GM19025 (cell line): ENCODE measurements around the gene ATRAID.

Source experiments
- ATAC-seq: cut with Tn5 transposase; IDR thresholded peaks from one replicate; pipeline ENCODE4 v1.9.1; 2021; ENCODE audit warnings: mild to moderate bottlenecking, low read depth, moderate library complexity; ENCODE audit not compliant: unreplicated experiment

ATRAID gene

DNA sequence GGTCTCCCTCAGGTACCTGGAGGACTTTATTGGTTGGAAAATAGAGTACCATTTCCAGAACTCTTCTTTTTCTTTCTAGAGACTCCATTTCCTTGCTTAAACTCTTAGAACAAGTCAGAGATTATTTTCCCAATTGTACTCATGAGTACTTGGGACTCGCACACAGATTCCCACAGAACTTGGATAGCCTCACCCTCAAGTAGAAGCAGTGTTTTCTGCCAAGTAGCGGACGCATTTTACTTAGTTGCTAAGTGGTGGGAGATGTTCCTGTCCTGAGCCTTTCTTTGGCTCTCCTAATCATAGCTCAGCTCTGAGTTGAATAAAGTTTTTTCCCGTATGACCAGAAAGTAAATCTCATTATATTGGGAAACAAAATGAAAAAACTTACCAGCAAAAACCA is 33.8 kb downstream of the ATRAID start:
- ATAC-seq, result no peak

DNA sequence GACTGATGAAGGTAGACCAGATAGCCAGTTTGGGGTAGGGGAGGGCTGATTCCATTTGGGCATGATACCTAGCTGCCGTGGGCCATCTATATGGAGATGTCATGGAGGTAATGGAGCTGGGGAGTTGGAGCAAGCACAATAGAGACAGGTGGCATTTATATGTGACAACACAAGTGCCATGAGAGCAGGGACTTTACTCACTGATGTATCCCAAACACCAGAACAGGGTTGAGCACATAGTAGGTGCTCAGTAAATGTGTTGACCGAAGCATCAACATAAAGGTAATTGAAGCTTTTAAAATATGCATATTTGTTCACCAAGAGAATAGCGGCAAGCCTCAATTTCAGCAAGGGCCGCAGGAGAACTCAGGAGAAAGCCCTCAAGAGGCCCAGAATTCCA is 36.1 kb downstream of the ATRAID start:
- no peak for ATAC-seq

DNA sequence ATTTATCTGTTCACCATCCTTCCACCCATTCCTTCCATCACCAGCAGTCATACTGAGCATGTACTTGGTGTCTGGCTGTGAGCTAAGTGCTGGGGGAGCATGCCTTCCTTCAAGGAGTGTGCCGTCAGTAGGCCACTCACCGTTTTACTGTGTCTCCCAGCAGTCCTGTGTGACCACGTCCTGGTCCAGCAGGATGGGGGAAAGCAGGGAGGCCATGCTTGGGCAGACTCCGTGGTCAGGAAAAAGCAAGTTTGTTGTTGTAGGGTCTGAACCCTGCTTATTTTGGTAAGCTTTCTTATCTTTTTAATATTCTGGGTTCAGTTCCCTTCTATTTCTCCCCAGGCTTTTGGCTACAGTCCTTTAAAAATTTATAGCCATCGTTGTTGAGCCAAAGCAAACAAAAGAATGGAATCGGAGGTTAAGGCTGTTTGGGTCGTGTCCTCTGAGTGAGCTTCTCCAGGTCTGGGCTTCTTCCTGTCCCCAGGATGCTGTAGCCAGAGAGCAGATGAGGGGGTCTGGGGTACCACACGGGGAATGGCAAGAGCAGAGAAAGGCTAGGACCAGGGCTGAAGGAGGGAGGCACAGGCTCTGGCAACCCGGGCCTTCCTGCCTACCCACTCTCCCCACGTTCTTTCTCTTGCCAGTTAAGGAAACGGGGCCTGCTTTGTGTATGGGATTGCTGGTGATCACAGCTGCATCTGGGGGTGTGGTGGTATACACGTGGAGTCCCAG is 37.5 kb downstream of the ATRAID start:
- ATAC-seq, result no peak

DNA sequence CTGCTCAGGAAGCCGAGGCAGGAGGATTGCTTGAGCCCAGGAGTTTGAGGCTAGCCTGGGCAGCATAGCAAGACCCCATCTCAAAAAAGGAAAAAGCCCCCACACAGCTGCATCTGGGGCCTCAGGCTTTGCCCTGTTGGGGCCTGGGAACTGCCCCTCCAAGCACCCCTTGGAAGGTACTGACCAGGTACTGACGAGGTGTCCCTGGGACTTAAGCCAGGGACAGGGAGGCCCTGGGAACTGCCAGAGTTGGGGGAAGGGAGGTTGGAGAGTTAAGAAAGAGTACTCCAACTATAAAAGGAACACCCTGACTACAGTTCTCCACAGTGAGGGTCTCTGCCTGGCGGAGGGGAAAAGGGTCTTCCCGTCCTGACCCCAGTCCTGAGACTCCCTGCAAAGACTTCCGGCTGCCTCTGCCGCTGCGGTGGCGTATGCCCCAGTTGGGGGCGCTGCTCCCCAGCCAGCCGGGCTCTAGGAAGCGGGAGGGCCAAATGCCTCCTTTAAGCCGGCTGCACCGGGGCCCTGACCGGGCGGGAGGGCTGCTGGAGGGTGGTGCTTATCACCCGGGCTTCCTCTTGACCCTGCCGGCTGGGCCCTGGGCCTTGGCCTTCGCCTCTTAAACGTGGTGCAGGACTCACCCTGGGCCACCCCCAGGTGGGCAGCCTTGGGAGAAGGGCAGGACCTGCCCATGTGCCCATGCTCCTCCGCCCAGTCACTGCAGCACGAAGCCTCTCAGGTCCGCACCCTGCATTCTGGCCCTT is 38.2 kb downstream of the ATRAID start:
- ATAC-seq, result no peak

- ATAC-seq, result no peak
These were observed 39.0 kb downstream of the ATRAID start for GRCh38 chr2:27250652-27251379.

DNA sequence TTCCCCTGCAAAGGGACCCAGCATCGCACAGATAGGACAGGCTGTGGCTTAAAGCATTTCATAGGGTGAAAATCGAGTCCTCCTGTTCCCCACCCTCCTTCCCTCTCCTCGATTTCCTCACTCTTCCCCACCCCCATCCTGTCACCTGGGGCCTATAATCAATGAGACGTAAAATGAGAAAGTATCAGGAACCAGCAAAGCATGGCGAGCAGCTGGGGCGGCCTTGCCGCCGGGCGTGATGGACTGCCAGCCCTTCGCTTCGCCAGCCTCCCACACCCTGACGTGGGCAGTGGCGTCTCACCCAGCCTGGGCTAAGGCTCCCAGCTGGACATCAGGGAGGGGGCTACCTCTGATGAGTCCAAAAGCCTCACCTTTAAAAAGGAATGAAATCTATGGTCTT is 39.9 kb downstream of the ATRAID start:
- no peak for ATAC-seq

- ATAC-seq, result no peak
These were observed 43.3 kb downstream of the ATRAID start for GRCh38 chr2:27255187-27255586.

DNA sequence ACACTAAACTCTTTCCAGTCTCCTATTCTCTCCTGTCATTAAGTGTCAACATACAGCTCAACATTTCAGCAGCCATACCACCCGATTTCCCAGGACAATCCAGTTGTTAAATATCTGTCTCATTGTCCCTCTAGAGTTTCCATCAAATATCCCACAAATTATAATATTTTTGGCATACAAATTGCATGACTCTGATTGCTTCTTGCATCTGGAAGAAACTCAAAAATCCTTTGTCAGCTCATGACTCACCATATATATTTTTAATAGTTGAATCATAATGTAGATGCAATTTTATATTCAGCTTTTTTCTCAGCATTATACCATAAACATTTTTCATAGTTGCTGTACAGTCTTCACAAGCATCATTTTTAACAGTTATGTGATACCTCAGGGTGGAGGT is 43.8 kb downstream of the ATRAID start:
- ATAC-seq, result no peak

DNA sequence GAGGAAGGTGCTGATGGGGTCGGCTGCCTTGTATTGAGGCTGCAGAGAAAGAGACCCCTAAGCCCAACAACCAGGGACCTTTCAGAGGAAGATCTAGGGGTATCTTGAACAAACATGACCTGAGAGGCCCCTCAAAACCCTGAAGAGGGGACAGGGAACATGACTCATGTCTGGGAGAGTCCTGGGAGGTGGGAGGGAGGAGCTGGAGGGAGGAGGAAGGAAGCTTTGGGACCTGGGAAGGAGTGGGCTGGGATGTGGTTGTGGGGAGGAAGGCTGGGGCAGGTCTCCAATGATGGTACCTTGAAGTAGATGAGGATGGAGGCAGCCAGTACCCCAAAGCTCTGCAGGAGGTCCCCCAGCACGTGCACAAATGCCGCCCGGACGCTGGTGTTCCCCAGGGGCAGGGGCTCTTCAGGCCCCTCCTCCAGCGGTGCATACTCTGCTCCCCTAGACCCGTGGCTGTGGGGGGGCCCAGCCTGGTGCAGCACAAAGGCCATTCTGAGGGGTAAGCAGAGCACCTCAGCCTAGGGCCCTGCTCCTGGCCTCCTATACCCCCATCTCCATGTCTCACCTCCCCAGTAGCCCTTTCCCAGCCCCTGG is 45.1 kb downstream of the ATRAID start:
- no peak for ATAC-seq

- ATAC-seq, result no peak
These were observed 46.2 kb downstream of the ATRAID start for GRCh38 chr2:27258051-27258450.

DNA sequence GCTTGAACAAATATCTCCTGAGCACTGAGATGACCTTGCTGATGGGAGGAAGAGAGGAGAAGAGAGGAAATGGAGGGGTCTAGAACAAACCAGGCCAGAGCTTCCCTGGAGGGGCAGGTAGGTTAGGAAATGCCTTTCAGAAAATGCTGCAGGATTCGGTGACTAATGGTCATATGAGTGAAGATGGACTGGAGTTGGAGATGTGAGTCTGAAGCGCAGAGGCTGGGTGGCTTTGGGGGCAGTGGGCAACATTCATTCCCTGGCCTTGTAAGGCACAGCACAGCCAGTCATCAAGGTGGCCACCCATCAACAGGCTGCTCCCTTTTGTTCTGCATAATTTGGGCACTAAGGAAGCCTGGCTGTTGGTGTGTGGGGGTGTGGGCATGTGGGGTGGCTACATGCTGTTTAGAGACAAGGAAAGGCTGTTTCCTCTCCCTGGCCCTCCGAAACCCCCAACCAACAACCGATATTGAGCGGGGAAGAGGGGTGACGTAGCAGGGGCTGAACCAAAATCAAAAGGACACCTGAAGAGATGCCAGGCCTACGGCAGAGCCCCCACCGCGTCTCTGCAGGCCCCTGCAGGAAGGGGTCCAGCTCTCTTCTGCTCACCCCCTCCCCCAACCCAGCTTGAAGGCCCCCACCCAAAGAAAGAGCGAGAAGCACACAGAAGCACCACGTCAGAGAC is 49.5 kb downstream of the ATRAID start:
- ATAC-seq, result no peak

DNA sequence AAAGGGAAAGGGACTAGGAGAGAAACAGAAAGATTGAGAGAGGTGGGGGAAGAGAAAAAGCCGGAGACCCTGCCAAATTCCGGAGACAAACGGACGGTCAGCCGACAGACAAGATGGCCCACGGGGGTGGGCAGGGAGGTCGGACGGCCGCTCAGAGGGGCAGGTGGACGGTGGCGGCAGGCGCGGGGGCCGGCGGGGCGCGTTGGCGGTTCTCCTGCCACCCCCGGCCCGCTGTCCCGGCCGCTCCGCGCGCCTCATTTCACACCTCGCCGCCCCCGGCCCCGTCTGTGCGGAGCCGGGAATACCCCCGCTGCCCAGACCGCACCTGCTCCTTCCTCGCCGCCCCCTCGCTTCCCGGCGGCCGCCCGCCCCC is 50.1 kb downstream of the ATRAID start:
- no peak for ATAC-seq

- ATAC-seq, result no peak
These were observed 50.8 kb downstream of the ATRAID start, which contains the start of gene SLC30A3 for GRCh38 chr2:27262379-27263286. Gene SLC30A3 (minus strand): TSS chr2:27263047. CDS start chr2:27262906, 141 bp downstream.

- ATAC-seq, result no peak
These were observed 51.7 kb downstream of the ATRAID start for GRCh38 chr2:27263287-27264252.

GRCh38 chr2:27264253-27264752 is 52.5 kb downstream of the ATRAID start:
- no peak for ATAC-seq

GRCh38 chr2:27264753-27265535 is 53.1 kb downstream of the ATRAID start:
- ATAC-seq, result no peak

DNA sequence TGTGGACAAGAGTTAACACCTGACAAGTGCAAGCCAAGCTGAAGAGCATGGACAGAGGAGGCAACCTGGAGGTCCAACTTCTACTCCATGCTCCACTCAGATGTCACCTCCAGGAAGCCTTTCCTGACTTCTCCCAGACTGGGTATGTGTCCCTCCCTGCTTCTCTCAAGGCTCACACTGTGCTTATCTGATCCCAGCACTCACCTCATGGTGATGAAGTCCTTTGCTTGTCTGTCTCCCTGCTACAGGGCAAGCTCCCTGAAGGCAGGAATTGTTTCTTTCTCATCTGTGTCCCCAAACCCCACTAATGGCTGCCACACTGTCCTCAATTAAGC is 53.7 kb downstream of the ATRAID start:
- ATAC-seq, result no peak
